Activated T-cell treated with anti-CD3 and anti-CD28 coated beads for 48 hours (primary cell): Measurements from ENCODE around the gene TMEM79.

Experiments
- DNase-seq: peaks from one replicate; pipeline ENCODE4 v3.0.0-alpha.2; 2020; ENCODE audit warnings: low read depth

Gene TMEM79

GRCh38 chr1:156263288-156263655 is 20.9 kb upstream of the TMEM79 start:
- DNase-seq: no peak

GRCh38 chr1:156266051-156266450 is 18.1 kb upstream of the TMEM79 start:
- no peak for DNase-seq

GRCh38 chr1:156268336-156268735 is 15.8 kb upstream of the TMEM79 start:
- no peak for DNase-seq

GRCh38 chr1:156270314-156270713 is 13.8 kb upstream of the TMEM79 start:
- no peak for DNase-seq

GRCh38 chr1:156276532-156276931 is 7.6 kb upstream of the TMEM79 start:
- DNase-seq: no peak

GRCh38 chr1:156276966-156277381 is 7.2 kb upstream of the TMEM79 start:
- DNase-seq: no peak

- DNase-seq: no peak
Observed at GRCh38 chr1:156279837-156280236, 4.3 kb upstream of the TMEM79 start.

- DNase-seq: peak; percentile 54
Observed at GRCh38 chr1:156281281-156281680, 2.8 kb upstream of the TMEM79 start.

- peak; percentile 12 for DNase-seq
Observed at GRCh38 chr1:156281693-156282478, 2.2 kb upstream of the TMEM79 start.

- DNase-seq: peak; percentile 92
Observed at GRCh38 chr1:156282479-156283222, 1.5 kb upstream of the TMEM79 start, which contains the start of gene SMG5. Gene SMG5, minus strand, starts transcription at chr1:156282825. Its CDS starts 145 bp downstream, at chr1:156282680.

GRCh38 chr1:156283521-156283920 is 604 bp upstream of the TMEM79 start:
- no peak for DNase-seq

- DNase-seq: no peak
Observed at GRCh38 chr1:156284757-156285156, 632 bp downstream of the TMEM79 start.

- DNase-seq: no peak
Observed at GRCh38 chr1:156285437-156285836, 1.3 kb downstream of the TMEM79 start.

- DNase-seq: no peak
Observed at GRCh38 chr1:156286061-156286460, 1.9 kb downstream of the TMEM79 start.

- no peak for DNase-seq
Observed at GRCh38 chr1:156289857-156290256, 5.7 kb downstream of the TMEM79 start.

- no peak for DNase-seq
Observed at GRCh38 chr1:156291226-156292061, 7.3 kb downstream of the TMEM79 start.

GRCh38 chr1:156293098-156293434 is 8.9 kb downstream of the TMEM79 start:
- no peak for DNase-seq

- no peak for DNase-seq
Observed at GRCh38 chr1:156293895-156294294, 9.8 kb downstream of the TMEM79 start.

- DNase-seq: peak; percentile 30
Observed at GRCh38 chr1:156295391-156295947, 11.3 kb downstream of the TMEM79 start, which contains the start of gene GLMP. Gene GLMP, minus strand, starts transcription at chr1:156295679. Its CDS starts 34 bp downstream, at chr1:156295645.

- DNase-seq: no peak
Observed at GRCh38 chr1:156298852-156299357, 14.8 kb downstream of the TMEM79 start, which contains the start of gene VHLL. Gene VHLL, minus strand, starts transcription at chr1:156299307. Its CDS starts 118 bp downstream, at chr1:156299189.

GRCh38 chr1:156303241-156303640 is 19.1 kb downstream of the TMEM79 start:
- no peak for DNase-seq

- DNase-seq: no peak
Observed at GRCh38 chr1:156305215-156305614, 21.1 kb downstream of the TMEM79 start.
